Measurements from ENCODE around the gene NFE2L2. TPM values are rescaled to one million over a fixed set of nuclear protein-coding genes. Genes with fewer than 3 reads are reported as not detected.

NFE2L2 gene
- total RNA-seq, 4 donors from 2014 or later, result 62.0 to 115 (median 72.3) TPM

DNA sequence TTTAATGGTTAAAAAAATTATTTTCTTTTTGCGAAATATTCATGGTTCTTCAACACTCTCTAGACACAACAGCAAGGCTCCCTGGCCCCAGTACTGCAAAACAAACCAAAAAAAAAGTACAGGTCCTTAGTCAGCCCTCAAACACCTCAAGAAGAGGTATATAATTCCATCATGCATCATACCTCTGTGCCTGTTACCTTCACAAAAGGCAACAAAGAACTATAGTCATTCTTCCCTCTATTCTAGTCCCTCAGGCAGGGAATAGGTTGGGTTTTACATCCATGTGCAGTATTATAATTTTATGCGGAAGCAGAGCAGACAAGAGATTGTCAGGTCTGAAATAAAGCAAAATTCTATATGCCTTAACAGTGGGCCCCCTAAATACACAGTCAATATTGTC lies 8.5 kb downstream of the NFE2L2 start:
- no peak overlapping the region for H3K4me3 ChIP-seq
- H3K27me3 ChIP-seq, result no peaks in the 10 kb centered on the region
- H3K27ac ChIP-seq (replicated peaks in 1 of 4), result no peak overlapping the region
- H3K4me1 ChIP-seq, result peaks cover 87 to 99% (median 95%) of the 10 kb centered on the region in 4 donors
- no peak for TF ChIP-seq EP300 (IDR thresholded peaks at IDR 0.05)
- no peak for TF ChIP-seq POLR2AphosphoS5 (IDR thresholded peaks at IDR 0.05)
- TF ChIP-seq, protein P1, sequence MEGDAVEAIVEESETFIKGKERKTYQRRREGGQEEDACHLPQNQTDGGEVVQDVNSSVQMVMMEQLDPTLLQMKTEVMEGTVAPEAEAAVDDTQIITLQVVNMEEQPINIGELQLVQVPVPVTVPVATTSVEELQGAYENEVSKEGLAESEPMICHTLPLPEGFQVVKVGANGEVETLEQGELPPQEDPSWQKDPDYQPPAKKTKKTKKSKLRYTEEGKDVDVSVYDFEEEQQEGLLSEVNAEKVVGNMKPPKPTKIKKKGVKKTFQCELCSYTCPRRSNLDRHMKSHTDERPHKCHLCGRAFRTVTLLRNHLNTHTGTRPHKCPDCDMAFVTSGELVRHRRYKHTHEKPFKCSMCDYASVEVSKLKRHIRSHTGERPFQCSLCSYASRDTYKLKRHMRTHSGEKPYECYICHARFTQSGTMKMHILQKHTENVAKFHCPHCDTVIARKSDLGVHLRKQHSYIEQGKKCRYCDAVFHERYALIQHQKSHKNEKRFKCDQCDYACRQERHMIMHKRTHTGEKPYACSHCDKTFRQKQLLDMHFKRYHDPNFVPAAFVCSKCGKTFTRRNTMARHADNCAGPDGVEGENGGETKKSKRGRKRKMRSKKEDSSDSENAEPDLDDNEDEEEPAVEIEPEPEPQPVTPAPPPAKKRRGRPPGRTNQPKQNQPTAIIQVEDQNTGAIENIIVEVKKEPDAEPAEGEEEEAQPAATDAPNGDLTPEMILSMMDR (IDR thresholded peaks at IDR 0.05), result no peak
- TF ChIP-seq POLR2A (IDR thresholded peaks at IDR 0.05; ENCODE audit: low read depth), result no peak
- H3K36me3 ChIP-seq, result no peaks in the 10 kb centered on the region
- DNase-seq (ENCODE audit: extremely low spot score), result no peak
- intact Hi-C loops (cut with DNase I), result no loop called here
- WGBS, result 91% methylated on average over 2 of the region's 2 CpGs
- no peaks in the 10 kb centered on the region for H3K9me3 ChIP-seq

DNA sequence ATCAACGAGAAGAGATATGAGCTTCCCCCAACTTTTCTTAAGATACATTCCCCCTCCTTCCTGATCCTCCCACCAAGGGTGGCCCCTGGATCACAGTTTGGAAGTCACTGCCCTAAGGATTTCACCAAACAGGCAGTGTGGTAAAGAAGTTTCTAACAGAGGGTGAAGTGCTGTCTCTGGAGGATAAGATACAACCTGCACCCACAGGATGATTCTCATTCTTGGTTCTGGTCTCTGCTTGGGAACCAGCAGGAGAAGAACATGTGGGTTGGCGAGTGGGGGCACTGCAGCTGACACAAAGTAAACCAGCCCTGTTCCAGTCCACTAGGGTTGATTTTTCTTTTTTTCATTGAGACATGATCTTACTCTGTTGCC lies 9.3 kb downstream of the NFE2L2 start:
- H3K27ac ChIP-seq (replicated peaks in 1 of 4), result peak overlapping the region in 1 of 4 donors; percentile 18
- WGBS, result 65% methylated on average over 2 of the region's 2 CpGs
- no peaks in the 10 kb centered on the region for H3K27me3 ChIP-seq
- no peak overlapping the region for H3K4me3 ChIP-seq
- no peaks in the 10 kb centered on the region for H3K9me3 ChIP-seq
- intact Hi-C loops (cut with DNase I), result no loop called here
- TF ChIP-seq, protein P1 (IDR thresholded peaks at IDR 0.05), result no peak
- TF ChIP-seq POLR2AphosphoS5 (IDR thresholded peaks at IDR 0.05) (no peak), POLR2A (IDR thresholded peaks at IDR 0.05; ENCODE audit: low read depth) (no peak), EP300 (IDR thresholded peaks at IDR 0.05) (no peak)
- DNase-seq (ENCODE audit: extremely low spot score), result no peak
- H3K4me1 ChIP-seq, result peaks cover 89 to 99% (median 95%) of the 10 kb centered on the region in 4 donors
- no peaks in the 10 kb centered on the region for H3K36me3 ChIP-seq

DNA sequence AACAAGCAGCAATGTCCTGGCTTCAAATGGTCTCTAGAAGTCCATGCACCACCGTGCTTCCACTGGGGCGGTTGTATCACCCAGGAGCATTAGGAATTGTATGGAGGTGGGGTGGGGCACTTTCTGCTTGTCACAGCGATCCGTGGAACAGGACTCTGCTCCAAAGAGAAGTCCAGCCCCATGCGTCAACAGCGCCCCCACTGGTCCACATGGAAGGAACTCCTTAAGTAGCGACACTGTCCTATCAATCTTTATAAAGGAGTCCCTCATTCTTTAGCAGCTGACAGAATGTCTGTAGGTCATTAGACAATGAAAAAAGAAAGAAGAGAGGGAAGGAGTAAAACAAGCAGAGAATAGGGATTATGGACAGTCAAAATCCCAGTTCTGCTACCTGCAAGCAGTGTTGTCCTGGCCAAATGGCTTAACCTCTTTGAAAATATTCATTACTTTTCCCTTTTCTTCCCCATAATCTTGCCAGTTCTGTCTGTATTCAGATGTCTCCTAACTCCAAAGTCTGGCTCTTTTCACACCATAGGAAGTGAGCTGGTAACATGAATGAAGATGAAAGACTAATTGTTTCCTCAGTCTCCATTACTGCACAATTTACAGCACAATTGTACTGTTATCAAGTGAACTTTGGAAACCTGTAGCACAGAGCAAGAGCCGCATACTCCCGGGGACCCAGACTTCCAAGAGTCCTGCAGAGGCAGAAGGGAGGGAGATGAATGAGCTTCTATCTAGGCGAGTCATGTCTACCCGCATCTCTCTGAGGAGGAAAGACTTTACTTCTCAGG lies 9.9 kb downstream of the NFE2L2 start:
- H3K9me3 ChIP-seq, result no peaks in the 10 kb centered on the region
- WGBS, result 74% methylated on average over 11 of the region's 11 CpGs
- no peaks in the 10 kb centered on the region for H3K27me3 ChIP-seq
- no peaks in the 10 kb centered on the region for H3K36me3 ChIP-seq
- intact Hi-C loops (cut with DNase I), result no loop called here
- no peak for DNase-seq (ENCODE audit: extremely low spot score)
- H3K27ac ChIP-seq (replicated peaks in 1 of 4), result peak overlapping the region in 1 of 4 donors; percentile 18
- no peak for TF ChIP-seq EP300 (IDR thresholded peaks at IDR 0.05)
- TF ChIP-seq, protein P1 (IDR thresholded peaks at IDR 0.05), result peak in 2 of 3 experiments; percentile 10 to 34
- no peak overlapping the region for H3K4me3 ChIP-seq
- peaks cover 93 to 98% (median 95%) of the 10 kb centered on the region in 4 donors for H3K4me1 ChIP-seq

DNA sequence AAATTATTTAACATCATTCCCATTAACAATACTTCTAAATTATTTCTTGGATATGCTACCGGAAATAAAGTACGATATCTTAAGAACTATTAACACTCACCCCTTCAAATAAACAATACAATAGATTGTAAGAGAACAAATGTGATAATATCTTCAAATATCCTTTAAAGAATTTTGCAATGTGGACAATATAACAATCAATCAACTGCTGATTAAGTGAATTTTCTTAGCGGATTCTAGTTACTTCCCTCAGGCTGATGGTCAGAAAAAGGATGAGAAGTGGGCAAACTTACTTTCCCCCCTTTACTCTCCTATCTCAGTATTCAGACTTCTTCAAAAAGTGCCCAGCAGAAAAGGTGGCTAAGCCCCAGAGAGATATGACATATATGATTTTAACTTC lies 10.8 kb downstream of the NFE2L2 start:
- no peaks in the 10 kb centered on the region for H3K27me3 ChIP-seq
- H3K9me3 ChIP-seq, result no peaks in the 10 kb centered on the region
- H3K36me3 ChIP-seq, result no peaks in the 10 kb centered on the region
- no peak for DNase-seq (ENCODE audit: extremely low spot score)
- H3K4me3 ChIP-seq, result no peak overlapping the region
- peaks cover 91 to 97% (median 95%) of the 10 kb centered on the region in 4 donors for H3K4me1 ChIP-seq
- TF ChIP-seq POLR2A (IDR thresholded peaks at IDR 0.05; ENCODE audit: low read depth) (no peak), POLR2AphosphoS5 (IDR thresholded peaks at IDR 0.05) (no peak), EP300 (IDR thresholded peaks at IDR 0.05) (no peak)
- TF ChIP-seq, protein P1 (IDR thresholded peaks at IDR 0.05), result no peak
- intact Hi-C loops (cut with DNase I), result no loop called here
- 69% methylated on average over 3 of the region's 3 CpGs for WGBS
- no peak overlapping the region for H3K27ac ChIP-seq (replicated peaks in 1 of 4)

Measured in esophagus muscularis mucosa (tissue), 4 donors.